Measurements from ENCODE around the gene KCTD16. TPM values are rescaled to one million over a fixed set of nuclear protein-coding genes. Genes with fewer than 3 reads are reported as not detected.

Gene KCTD16
- total RNA-seq, 2 experiments from 2014 or later = 0.19 to 0.32 TPM

DNA sequence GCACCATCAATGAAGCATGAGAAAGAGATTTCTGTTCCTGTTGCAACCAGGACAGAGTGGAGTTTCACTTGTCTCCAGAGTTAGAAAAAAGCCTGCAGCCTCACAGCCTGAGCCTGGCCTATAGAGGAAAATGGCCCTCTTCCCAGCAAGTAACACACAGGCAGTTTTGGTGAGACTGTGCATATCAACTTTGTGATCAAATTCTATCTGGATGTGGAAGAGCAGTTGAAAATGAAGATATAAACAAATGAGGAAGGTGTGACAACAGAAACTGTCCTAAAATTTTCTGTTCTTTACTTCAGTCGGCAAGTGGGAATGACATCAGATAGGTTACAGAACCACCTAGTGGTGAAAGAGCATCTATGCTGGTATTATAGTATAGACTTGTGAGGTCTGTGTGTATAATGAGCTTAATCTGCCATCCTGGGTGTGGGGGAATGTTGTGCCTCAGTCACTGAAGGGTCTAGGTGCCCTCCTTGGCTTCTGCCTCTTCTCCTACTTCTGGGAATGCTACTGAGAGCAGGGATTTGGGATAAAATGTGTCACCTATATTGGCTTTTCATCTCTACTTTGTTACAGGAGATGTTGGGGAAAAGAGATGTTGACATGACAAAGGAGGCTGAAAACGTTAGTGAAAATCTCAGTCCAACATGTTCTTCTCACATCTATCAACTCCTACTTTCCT, 28.4 kb upstream of the KCTD16 start:
- H3K9me3 ChIP-seq (ENCODE audit: low read length) = no peaks in the 10 kb centered on the region
- CTCF ChIA-PET (ENCODE audit: unreplicated experiment) = interaction anchor here (1.0 kb wide), 1 partner anchor 28 kb away, joined by 3 read pairs; the partner anchor contains the start of gene YIPF5
- POLR2A ChIA-PET = interaction anchor here (1.0 kb wide), 1 partner anchor 22 kb away, joined by 3 read pairs; no protein-coding TSS in a partner anchor

DNA sequence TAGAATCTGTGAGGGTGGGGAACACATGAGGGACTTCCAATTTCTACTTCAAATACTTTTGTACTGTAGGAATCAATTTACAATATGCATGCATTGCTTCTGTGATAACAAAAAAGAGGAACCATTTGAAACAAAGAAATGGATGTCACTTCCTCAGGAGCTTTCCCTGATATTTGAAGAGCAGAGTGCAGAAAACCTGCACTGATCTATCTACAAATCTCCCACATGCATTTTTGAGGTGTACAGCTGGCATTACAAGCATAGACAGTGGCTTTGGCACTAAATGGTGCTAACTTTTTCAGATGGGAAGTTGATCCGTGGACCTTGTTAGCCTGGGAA, 27.9 kb upstream of the KCTD16 start:
- no peak for DNase-seq (ENCODE audit: low spot score)
- H4K20me1 ChIP-seq (ENCODE audit: insufficient read depth, low read length) = no peaks in the 10 kb centered on the region
- H3K79me2 ChIP-seq (ENCODE audit: insufficient read depth, low read depth, low read length) = no peaks in the 10 kb centered on the region
- no TSS peak for BruUV-seq (replicated peaks)
- no peak overlapping the region for H3K4me3 ChIP-seq (ENCODE audit: low read depth, low read length, poor library complexity, severe bottlenecking)
- H3K27ac ChIP-seq (ENCODE audit: low read depth, low read length, poor library complexity, severe bottlenecking) = no peak overlapping the region
- ChIA-PET POLR2A (interaction anchor here (1.0 kb wide), 1 partner anchor 21 kb away, joined by 3 read pairs; no protein-coding TSS in a partner anchor), CTCF (ENCODE audit: unreplicated experiment) (interaction anchor here (1.0 kb wide), 1 partner anchor 27 kb away, joined by 3 read pairs; the partner anchor contains the start of gene YIPF5)
- H3K36me3 ChIP-seq (ENCODE audit: insufficient read depth, low read length) = no peaks in the 10 kb centered on the region
- TF ChIP-seq, protein P1, sequence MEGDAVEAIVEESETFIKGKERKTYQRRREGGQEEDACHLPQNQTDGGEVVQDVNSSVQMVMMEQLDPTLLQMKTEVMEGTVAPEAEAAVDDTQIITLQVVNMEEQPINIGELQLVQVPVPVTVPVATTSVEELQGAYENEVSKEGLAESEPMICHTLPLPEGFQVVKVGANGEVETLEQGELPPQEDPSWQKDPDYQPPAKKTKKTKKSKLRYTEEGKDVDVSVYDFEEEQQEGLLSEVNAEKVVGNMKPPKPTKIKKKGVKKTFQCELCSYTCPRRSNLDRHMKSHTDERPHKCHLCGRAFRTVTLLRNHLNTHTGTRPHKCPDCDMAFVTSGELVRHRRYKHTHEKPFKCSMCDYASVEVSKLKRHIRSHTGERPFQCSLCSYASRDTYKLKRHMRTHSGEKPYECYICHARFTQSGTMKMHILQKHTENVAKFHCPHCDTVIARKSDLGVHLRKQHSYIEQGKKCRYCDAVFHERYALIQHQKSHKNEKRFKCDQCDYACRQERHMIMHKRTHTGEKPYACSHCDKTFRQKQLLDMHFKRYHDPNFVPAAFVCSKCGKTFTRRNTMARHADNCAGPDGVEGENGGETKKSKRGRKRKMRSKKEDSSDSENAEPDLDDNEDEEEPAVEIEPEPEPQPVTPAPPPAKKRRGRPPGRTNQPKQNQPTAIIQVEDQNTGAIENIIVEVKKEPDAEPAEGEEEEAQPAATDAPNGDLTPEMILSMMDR (conservative IDR thresholded peaks at IDR 0.05; ENCODE audit: low read length) = no peak
- no peak for TF ChIP-seq EZH2phosphoT487 (IDR thresholded peaks at IDR 0.05; ENCODE audit: borderline replicate concordance, low read depth, low read length)
- H3K9me2 ChIP-seq (ENCODE audit: insufficient read depth, low read length) = no peaks in the 10 kb centered on the region
- H2AFZ ChIP-seq (ENCODE audit: low read length) = no peak overlapping the region
- no peaks in the 10 kb centered on the region for H3K4me1 ChIP-seq (ENCODE audit: insufficient read depth, low read length, poor library complexity, severe bottlenecking)
- intact Hi-C loops (cut with micrococcal nuclease; ENCODE audit: unreplicated experiment) = no loop called here
- H3K4me2 ChIP-seq (ENCODE audit: low read length) = no peak overlapping the region
- no peaks in the 10 kb centered on the region for H3K9me3 ChIP-seq (ENCODE audit: low read length)

More for the DNA sequence above, 28.4 kb upstream of the KCTD16 start:
- H3K4me2 ChIP-seq (ENCODE audit: low read length) = no peak overlapping the region
- H2AFZ ChIP-seq (ENCODE audit: low read length) = no peak overlapping the region
- no peak overlapping the region for H3K4me3 ChIP-seq (ENCODE audit: low read depth, low read length, poor library complexity, severe bottlenecking)
- TF ChIP-seq EZH2phosphoT487 (IDR thresholded peaks at IDR 0.05; ENCODE audit: borderline replicate concordance, low read depth, low read length) = no peak
- TF ChIP-seq, protein P1 (conservative IDR thresholded peaks at IDR 0.05; ENCODE audit: low read length) = peak; percentile 78
- H3K9me2 ChIP-seq (ENCODE audit: insufficient read depth, low read length) = no peaks in the 10 kb centered on the region
- H3K4me1 ChIP-seq (ENCODE audit: insufficient read depth, low read length, poor library complexity, severe bottlenecking) = no peaks in the 10 kb centered on the region
- no peaks in the 10 kb centered on the region for H4K20me1 ChIP-seq (ENCODE audit: insufficient read depth, low read length)
- no peaks in the 10 kb centered on the region for H3K36me3 ChIP-seq (ENCODE audit: insufficient read depth, low read length)
- intact Hi-C loops (cut with micrococcal nuclease; ENCODE audit: unreplicated experiment) = no loop called here
- no TSS peak for BruUV-seq (replicated peaks)
- peak; percentile 41 for DNase-seq (ENCODE audit: low spot score)
- H3K79me2 ChIP-seq (ENCODE audit: insufficient read depth, low read depth, low read length) = no peaks in the 10 kb centered on the region
- H3K27ac ChIP-seq (ENCODE audit: low read depth, low read length, poor library complexity, severe bottlenecking) = no peak overlapping the region

DNA sequence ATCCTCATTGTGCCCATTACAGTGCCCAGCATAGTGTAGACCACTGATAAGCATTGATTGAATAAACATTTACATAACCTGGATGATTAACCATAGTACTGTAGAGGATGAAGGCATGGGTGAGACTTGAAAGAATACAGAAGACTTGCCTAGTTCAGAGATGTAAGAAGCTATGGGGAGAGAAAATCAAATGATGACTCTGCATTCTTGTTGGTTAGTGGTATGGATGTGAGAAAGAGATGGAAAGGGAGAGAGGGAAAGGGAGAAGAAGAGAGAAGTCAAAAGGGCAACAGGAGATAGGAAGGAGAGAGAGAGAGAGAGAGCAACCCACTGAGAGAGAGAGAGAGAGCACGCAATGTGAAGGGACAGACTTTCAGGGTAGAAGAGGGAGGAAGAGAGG, 27.0 kb upstream of the KCTD16 start:
- H3K9me2 ChIP-seq (ENCODE audit: insufficient read depth, low read length) = no peaks in the 10 kb centered on the region
- ChIA-PET CTCF (ENCODE audit: unreplicated experiment) (no interaction called here), POLR2A (no interaction called here)
- H3K9me3 ChIP-seq (ENCODE audit: low read length) = no peaks in the 10 kb centered on the region
- no peaks in the 10 kb centered on the region for H4K20me1 ChIP-seq (ENCODE audit: insufficient read depth, low read length)
- no peaks in the 10 kb centered on the region for H3K4me1 ChIP-seq (ENCODE audit: insufficient read depth, low read length, poor library complexity, severe bottlenecking)
- no peak overlapping the region for H2AFZ ChIP-seq (ENCODE audit: low read length)
- no peaks in the 10 kb centered on the region for H3K36me3 ChIP-seq (ENCODE audit: insufficient read depth, low read length)
- TF ChIP-seq, protein P1 (conservative IDR thresholded peaks at IDR 0.05; ENCODE audit: low read length) = no peak
- no peak for TF ChIP-seq EZH2phosphoT487 (IDR thresholded peaks at IDR 0.05; ENCODE audit: borderline replicate concordance, low read depth, low read length)
- no TSS peak for BruUV-seq (replicated peaks)
- no peaks in the 10 kb centered on the region for H3K79me2 ChIP-seq (ENCODE audit: insufficient read depth, low read depth, low read length)
- intact Hi-C loops (cut with micrococcal nuclease; ENCODE audit: unreplicated experiment) = no loop called here
- no peak for DNase-seq (ENCODE audit: low spot score)
- H3K27ac ChIP-seq (ENCODE audit: low read depth, low read length, poor library complexity, severe bottlenecking) = no peak overlapping the region
- H3K4me2 ChIP-seq (ENCODE audit: low read length) = no peak overlapping the region
- H3K4me3 ChIP-seq (ENCODE audit: low read depth, low read length, poor library complexity, severe bottlenecking) = no peak overlapping the region

Data from OCI-LY7 (cell line).